ENCODE measurements around the gene COL20A1. TPM values are rescaled to one million over a fixed set of nuclear protein-coding genes. Genes with fewer than 3 reads are reported as not detected.

Gene COL20A1
- total and polyA plus RNA-seq, 2 donors (not counting 1 experiment from before 2014, with no cell fraction given), result not detected

DNA sequence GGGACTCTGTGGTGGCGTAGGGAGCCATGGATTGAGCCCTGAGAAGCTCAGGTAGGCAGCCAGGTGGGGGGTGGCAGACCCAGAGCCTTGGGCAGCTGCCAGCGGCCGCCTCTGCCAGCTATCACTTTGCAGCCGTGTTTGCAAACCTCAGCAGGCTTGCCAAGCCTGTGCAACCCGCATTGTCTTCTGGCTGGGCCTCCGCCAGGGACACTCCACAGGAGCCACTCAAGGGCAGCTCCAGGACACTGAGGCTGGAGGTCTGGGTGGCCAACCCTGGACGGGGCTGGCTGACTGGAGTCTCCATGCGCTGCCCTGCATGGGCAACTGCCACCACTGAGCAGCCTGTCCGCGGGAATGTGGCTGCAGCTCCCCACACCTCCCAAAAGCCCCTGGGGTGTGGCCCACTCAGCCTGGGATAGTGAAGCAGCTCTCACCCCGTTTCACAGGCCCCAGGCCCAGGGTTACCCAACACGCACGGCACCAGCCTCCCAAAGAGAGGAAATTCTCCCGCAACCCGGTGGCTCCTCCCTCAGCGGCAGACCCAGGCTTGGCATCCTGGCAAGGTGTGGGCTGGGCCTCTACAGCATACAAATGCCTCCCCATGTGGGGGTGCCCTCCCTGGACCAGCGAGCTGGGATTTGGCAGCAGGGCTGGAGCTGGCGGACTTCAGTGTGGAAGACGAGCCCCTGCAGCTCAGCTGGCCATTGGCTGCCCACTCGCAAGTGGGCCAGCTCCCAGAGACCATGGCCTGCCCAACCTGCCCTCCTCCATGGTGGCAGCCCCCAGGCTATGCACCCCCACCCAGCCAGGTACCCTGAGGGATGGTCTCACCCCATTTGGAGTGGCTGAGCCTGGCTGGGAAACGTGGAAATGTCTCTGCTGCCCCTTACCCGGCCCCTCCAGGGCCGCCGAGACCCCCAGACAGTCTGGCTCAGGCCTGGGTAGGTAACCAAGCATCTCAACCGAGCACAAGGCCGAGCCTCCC, 65.2 kb downstream of the COL20A1 start:
- no peaks in the 10 kb centered on the region for H3K79me2 ChIP-seq (ENCODE audit: control insufficient read depth, insufficient read depth, low read length)
- H3K27me3 ChIP-seq (ENCODE audit: control insufficient read depth, insufficient read depth, low read length), result no peaks in the 10 kb centered on the region
- no peak for DNase-seq (ENCODE audit: low read depth in 2 of 2)
- H3K4me1 ChIP-seq (ENCODE audit: control insufficient read depth, extremely low read depth, insufficient read depth, low read length), result no peaks in the 10 kb centered on the region
- H3K4me3 ChIP-seq (replicated peaks in 1 of 4; ENCODE audit: control extremely low read depth in 1 of 4, insufficient read depth in 1 of 4, low read depth in 3 of 4, low read length in 4 of 4), result no peak overlapping the region
- H4K20me1 ChIP-seq (ENCODE audit: control insufficient read depth, extremely low read depth, insufficient read depth, low read length), result no peaks in the 10 kb centered on the region
- no peak overlapping the region for H2AFZ ChIP-seq (ENCODE audit: low read length)
- TF ChIP-seq EZH2 (IDR thresholded peaks at IDR 0.05; ENCODE audit: low read length, missing control alignments), result no peak
- TF ChIP-seq, protein P1, sequence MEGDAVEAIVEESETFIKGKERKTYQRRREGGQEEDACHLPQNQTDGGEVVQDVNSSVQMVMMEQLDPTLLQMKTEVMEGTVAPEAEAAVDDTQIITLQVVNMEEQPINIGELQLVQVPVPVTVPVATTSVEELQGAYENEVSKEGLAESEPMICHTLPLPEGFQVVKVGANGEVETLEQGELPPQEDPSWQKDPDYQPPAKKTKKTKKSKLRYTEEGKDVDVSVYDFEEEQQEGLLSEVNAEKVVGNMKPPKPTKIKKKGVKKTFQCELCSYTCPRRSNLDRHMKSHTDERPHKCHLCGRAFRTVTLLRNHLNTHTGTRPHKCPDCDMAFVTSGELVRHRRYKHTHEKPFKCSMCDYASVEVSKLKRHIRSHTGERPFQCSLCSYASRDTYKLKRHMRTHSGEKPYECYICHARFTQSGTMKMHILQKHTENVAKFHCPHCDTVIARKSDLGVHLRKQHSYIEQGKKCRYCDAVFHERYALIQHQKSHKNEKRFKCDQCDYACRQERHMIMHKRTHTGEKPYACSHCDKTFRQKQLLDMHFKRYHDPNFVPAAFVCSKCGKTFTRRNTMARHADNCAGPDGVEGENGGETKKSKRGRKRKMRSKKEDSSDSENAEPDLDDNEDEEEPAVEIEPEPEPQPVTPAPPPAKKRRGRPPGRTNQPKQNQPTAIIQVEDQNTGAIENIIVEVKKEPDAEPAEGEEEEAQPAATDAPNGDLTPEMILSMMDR (conservative IDR thresholded peaks at IDR 0.05 in 1 of 2, IDR thresholded peaks at IDR 0.05 in 1 of 2; ENCODE audit: low read depth in 1 of 2, low read length in 2 of 2), result no peak
- no peak overlapping the region for H3K27ac ChIP-seq (ENCODE audit: insufficient read depth, low read length)
- H3K9ac ChIP-seq (ENCODE audit: insufficient read depth, low read length), result no peak overlapping the region
- H3K36me3 ChIP-seq (ENCODE audit: control insufficient read depth, insufficient read depth, low read length), result no peaks in the 10 kb centered on the region
- H3K9me3 ChIP-seq (ENCODE audit: control insufficient read depth, insufficient read depth, low read depth, low read length), result no peaks in the 10 kb centered on the region
- H3K4me2 ChIP-seq (ENCODE audit: extremely low read depth, insufficient read depth, low read length), result no peak overlapping the region

DNA sequence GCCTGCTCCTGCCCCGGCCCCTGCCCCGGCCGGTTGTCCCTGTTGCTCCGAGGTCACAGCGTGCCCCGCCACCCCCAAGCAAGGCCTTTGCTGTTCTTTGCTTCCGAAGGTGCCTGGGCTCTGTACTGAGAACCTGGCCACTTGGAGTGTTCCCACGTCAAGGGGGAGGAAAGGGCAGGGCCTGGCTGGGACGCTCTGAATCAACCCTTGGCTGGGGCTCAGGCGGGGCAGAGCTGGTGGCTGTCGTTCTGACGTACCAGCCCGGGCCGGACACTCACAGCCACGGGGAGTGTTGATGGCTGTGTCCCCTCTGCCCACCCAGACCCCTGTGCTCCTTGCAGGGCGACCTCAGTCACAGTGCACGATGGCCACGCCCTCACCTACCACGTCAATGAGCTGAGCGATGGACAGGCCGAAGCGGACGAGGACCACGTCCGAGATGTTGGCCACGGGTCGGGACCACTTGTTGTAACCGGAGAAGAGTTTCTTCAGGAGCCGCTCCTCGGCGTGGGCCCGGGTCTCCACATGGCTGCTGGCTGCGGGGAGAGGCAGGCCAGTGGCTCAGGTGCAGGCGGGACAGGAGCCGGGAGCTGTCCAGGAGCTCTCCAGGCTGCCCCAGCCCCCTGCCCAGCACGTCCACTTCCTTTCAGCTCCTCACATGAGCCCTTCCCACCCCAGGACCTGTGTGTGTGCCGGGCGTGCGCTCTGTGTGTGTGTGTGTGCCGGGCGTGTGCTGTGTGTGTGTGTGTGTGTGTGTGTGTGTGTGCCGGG, 66.4 kb downstream of the COL20A1 start:
- no peak overlapping the region for H3K4me3 ChIP-seq (replicated peaks in 1 of 4; ENCODE audit: control extremely low read depth in 1 of 4, insufficient read depth in 1 of 4, low read depth in 3 of 4, low read length in 4 of 4)
- H3K79me2 ChIP-seq (ENCODE audit: control insufficient read depth, insufficient read depth, low read length), result no peaks in the 10 kb centered on the region
- no peaks in the 10 kb centered on the region for H3K27me3 ChIP-seq (ENCODE audit: control insufficient read depth, insufficient read depth, low read length)
- H4K20me1 ChIP-seq (ENCODE audit: control insufficient read depth, extremely low read depth, insufficient read depth, low read length), result no peaks in the 10 kb centered on the region
- DNase-seq (ENCODE audit: low read depth in 2 of 2), result no peak
- TF ChIP-seq, protein P1 (conservative IDR thresholded peaks at IDR 0.05 in 1 of 2, IDR thresholded peaks at IDR 0.05 in 1 of 2; ENCODE audit: low read depth in 1 of 2, low read length in 2 of 2), result no peak
- TF ChIP-seq EZH2 (IDR thresholded peaks at IDR 0.05; ENCODE audit: low read length, missing control alignments), result no peak
- no peak overlapping the region for H3K9ac ChIP-seq (ENCODE audit: insufficient read depth, low read length)
- no peak overlapping the region for H3K4me2 ChIP-seq (ENCODE audit: extremely low read depth, insufficient read depth, low read length)
- no peaks in the 10 kb centered on the region for H3K36me3 ChIP-seq (ENCODE audit: control insufficient read depth, insufficient read depth, low read length)
- no peaks in the 10 kb centered on the region for H3K9me3 ChIP-seq (ENCODE audit: control insufficient read depth, insufficient read depth, low read depth, low read length)
- H3K4me1 ChIP-seq (ENCODE audit: control insufficient read depth, extremely low read depth, insufficient read depth, low read length), result no peaks in the 10 kb centered on the region
- H2AFZ ChIP-seq (ENCODE audit: low read length), result no peak overlapping the region
- H3K27ac ChIP-seq (ENCODE audit: insufficient read depth, low read length), result no peak overlapping the region

Measured in fibroblast of lung (primary cell).